ENCODE results near the gene ENC1.

The ENC1 gene

GRCh38 chr5:74665273-74665672 lies 24.7 kb upstream of the ENC1 start:
- Histone ChIP-seq H3K4me2 (ENCODE audit: low read depth, low read length, poor library complexity, severe bottlenecking) (no peak overlapping the region), H3K9me2 (replicated peaks; ENCODE audit: insufficient read depth, low read length) (no peaks in the 10 kb centered on the region), H4K20me1 (ENCODE audit: low read depth, low read length) (no peaks in the 10 kb centered on the region), H3K27me3 (ENCODE audit: low read length) (no peaks in the 10 kb centered on the region), H3K4me3 (ENCODE audit: insufficient read depth, low read length, poor library complexity, severe bottlenecking) (no peak overlapping the region), H3K79me2 (ENCODE audit: insufficient read depth, low read length) (no peaks in the 10 kb centered on the region), H2AFZ (ENCODE audit: low read depth, low read length, severe bottlenecking) (no peak overlapping the region), H3K9ac (ENCODE audit: low read length) (no peak overlapping the region), H3K36me3 (ENCODE audit: low read length) (no peaks in the 10 kb centered on the region), H3F3A (ENCODE audit: insufficient read depth) (no peaks in the 10 kb centered on the region), H3K27ac (ENCODE audit: low read depth, low read length) (no peak overlapping the region), H3K9me3 (ENCODE audit: insufficient read depth, low read length) (peaks cover 6% of the 10 kb centered on the region; the same call in 1 of the 2 replicates)
- no peak for TF ChIP-seq EZH2phosphoT487 (conservative IDR thresholded peaks at IDR 0.05; ENCODE audit: low read length)
- TF ChIP-seq CTCF (IDR thresholded peaks at IDR 0.05; ENCODE audit: insufficient read depth, low read length, poor library complexity, severe bottlenecking): no peak

GRCh38 chr5:74664551-74664950 lies 24.0 kb upstream of the ENC1 start:
- Histone ChIP-seq H3K4me3 (ENCODE audit: insufficient read depth, low read length, poor library complexity, severe bottlenecking) (no peak overlapping the region), H2AFZ (ENCODE audit: low read depth, low read length, severe bottlenecking) (no peak overlapping the region), H3K36me3 (ENCODE audit: low read length) (no peaks in the 10 kb centered on the region), H3K27ac (ENCODE audit: low read depth, low read length) (no peak overlapping the region), H3K9me3 (ENCODE audit: insufficient read depth, low read length) (peaks cover 3% of the 10 kb centered on the region; the same call in 1 of the 2 replicates), H3F3A (ENCODE audit: insufficient read depth) (no peaks in the 10 kb centered on the region), H3K79me2 (ENCODE audit: insufficient read depth, low read length) (no peaks in the 10 kb centered on the region), H3K4me2 (ENCODE audit: low read depth, low read length, poor library complexity, severe bottlenecking) (no peak overlapping the region), H3K9me2 (replicated peaks; ENCODE audit: insufficient read depth, low read length) (no peaks in the 10 kb centered on the region), H3K27me3 (ENCODE audit: low read length) (no peaks in the 10 kb centered on the region), H4K20me1 (ENCODE audit: low read depth, low read length) (no peaks in the 10 kb centered on the region), H3K9ac (ENCODE audit: low read length) (no peak overlapping the region)
- no peak for TF ChIP-seq EZH2phosphoT487 (conservative IDR thresholded peaks at IDR 0.05; ENCODE audit: low read length)
- no peak for TF ChIP-seq CTCF (IDR thresholded peaks at IDR 0.05; ENCODE audit: insufficient read depth, low read length, poor library complexity, severe bottlenecking)

- H4K20me1 ChIP-seq (ENCODE audit: low read depth, low read length): no peaks in the 10 kb centered on the region
- no peak overlapping the region for H3K9ac ChIP-seq (ENCODE audit: low read length)
- no peaks in the 10 kb centered on the region for H3K36me3 ChIP-seq (ENCODE audit: low read length)
- H3K27ac ChIP-seq (ENCODE audit: low read depth, low read length): no peak overlapping the region
- H3K27me3 ChIP-seq (ENCODE audit: low read length): no peaks in the 10 kb centered on the region
- H3K4me2 ChIP-seq (ENCODE audit: low read depth, low read length, poor library complexity, severe bottlenecking): no peak overlapping the region
- H3K9me3 ChIP-seq (ENCODE audit: insufficient read depth, low read length): no peaks in the 10 kb centered on the region
- no peak overlapping the region for H3K4me3 ChIP-seq (ENCODE audit: insufficient read depth, low read length, poor library complexity, severe bottlenecking)
- no peaks in the 10 kb centered on the region for H3K79me2 ChIP-seq (ENCODE audit: insufficient read depth, low read length)
- no peak overlapping the region for H2AFZ ChIP-seq (ENCODE audit: low read depth, low read length, severe bottlenecking)
- TF ChIP-seq CTCF (IDR thresholded peaks at IDR 0.05; ENCODE audit: insufficient read depth, low read length, poor library complexity, severe bottlenecking): no peak
- no peak for TF ChIP-seq EZH2phosphoT487 (conservative IDR thresholded peaks at IDR 0.05; ENCODE audit: low read length)
- H3K9me2 ChIP-seq (replicated peaks; ENCODE audit: insufficient read depth, low read length): no peaks in the 10 kb centered on the region
- no peaks in the 10 kb centered on the region for H3F3A ChIP-seq (ENCODE audit: insufficient read depth)
Measured at GRCh38 chr5:74660873-74661272, 20.3 kb upstream of the ENC1 start.
